A549 (cell line): ENCODE results near the gene IGFL2. TPM values are rescaled to one million over a fixed set of nuclear protein-coding genes. Genes with fewer than 3 reads are reported as not detected.

Experiments used
- ATAC-seq, 2 experiments: fragments of 200-7000 bp in 1 of 2; fragments of >200 bp in 1 of 2; cut with Nextera tagmentation in 1 of 2; cut with Tn5 transposase in 1 of 2; 3 replicates each; pipeline versions ENCODE4 v1.8.0 to v1.9.1; 2018 to 2020; ENCODE audit warnings: mild to moderate bottlenecking in 1 of 2, moderate library complexity in 1 of 2
- CTCF ChIA-PET: fragments of 300-600 bp; sonication (Branson Sonifier 250); formaldehyde crosslinking; extraction: SDS; loops from one replicate; lab custom pipeline; 2021; ENCODE audit warnings: antibody characterized with exemption, inconsistent platforms; lab: Yijun Ruan, JAX
- POLR2A ChIA-PET: fragments of 350-600 bp; formaldehyde crosslinking; extraction: SDS; loops from one replicate; lab custom pipeline; 2021; ENCODE audit warnings: antibody characterized with exemption, inconsistent platforms; lab: Yijun Ruan, JAX
- DNase-seq, 2 experiments: peaks; one replicate each; pipeline versions ENCODE4 v3.0.0 to v3.0.0-alpha.2; 2011 to 2016; ENCODE audit warnings: low read depth in 1 of 2, low spot score in 1 of 2
- FAIRE-seq: peaks from 2 replicates; lab custom pipeline; 2011; peaks lifted over from hg19 to GRCh38; lab: Jason Lieb, UNC
- H3K27ac ChIP-seq, 2 experiments: fragments of >200 bp; sonication (Bioruptor Twin); formaldehyde crosslinking; 3 replicates each; pipeline ENCODE4 v1.5.1; 2016 to 2017
- H3K4me1 ChIP-seq: fragments of >200 bp; sonication (Bioruptor Twin); formaldehyde crosslinking; 3 replicates; pipeline ENCODE4 v1.6.1; 2016
- H3K4me2 ChIP-seq: fragments of >200 bp; sonication (Bioruptor Twin); formaldehyde crosslinking; 3 replicates; pipeline ENCODE4 v1.6.1; 2016
- H3K4me3 ChIP-seq: fragments of >200 bp; sonication (Bioruptor Twin); formaldehyde crosslinking; 3 replicates; pipeline ENCODE4 v1.5.1; 2016
- H3K9me3 ChIP-seq: fragments of >200 bp; sonication (Bioruptor Twin); formaldehyde crosslinking; 3 replicates; pipeline ENCODE4 v1.6.1; 2016
- CBX8 ChIP-seq: fragments of 200-600 bp; sonication (generic); IDR thresholded peaks from 2 replicates; pipeline ENCODE4 v1.6.1; 2016
- CTCF ChIP-seq: fragments of >200 bp; sonication (Bioruptor Twin); formaldehyde crosslinking; IDR thresholded peaks from 3 replicates; pipeline ENCODE4 v1.5.1; 2016
- EHF ChIP-seq: fragments of 250-450 bp; sonication (Bioruptor Pico); IDR thresholded peaks from 2 replicates; pipeline ENCODE4 v1.5.0; 2020; ENCODE audit warnings: mild to moderate bottlenecking
- EHMT2 ChIP-seq: fragments of 200-600 bp; sonication (generic); IDR thresholded peaks from 2 replicates; pipeline ENCODE4 v1.6.1; 2016; ENCODE audit warnings: antibody characterized with exemption, low read depth, mild to moderate bottlenecking, moderate library complexity
- ELK1 ChIP-seq: fragments of 150-350 bp; IDR thresholded peaks from 2 replicates; pipeline ENCODE4 v1.6.1; 2014; ENCODE audit warnings: low read depth, mild to moderate bottlenecking, low read length
- FOSB ChIP-seq: fragments of 250-450 bp; sonication (Bioruptor Pico); IDR thresholded peaks from 2 replicates; pipeline ENCODE4 v1.5.0; 2020; ENCODE audit warnings: mild to moderate bottlenecking, moderate library complexity
- JUN ChIP-seq, 2 experiments: fragments of >200 bp; sonication (Bioruptor Twin); formaldehyde crosslinking; IDR thresholded peaks; 2 replicates in 1 of 2; 3 replicates in 1 of 2; pipeline ENCODE4 v1.6.1; 2016 to 2017
- KDM1A ChIP-seq: fragments of 200-600 bp; sonication (generic); IDR thresholded peaks from 2 replicates; pipeline ENCODE4 v1.6.1; 2016; ENCODE audit warnings: low read depth, mild to moderate bottlenecking
- KDM5A ChIP-seq: fragments of 200-600 bp; sonication (generic); IDR thresholded peaks from 2 replicates; pipeline ENCODE4 v1.6.1; 2016; ENCODE audit warnings: antibody characterized with exemption, mild to moderate bottlenecking
- MAFK ChIP-seq: fragments of 450-650 bp; IDR thresholded peaks from 2 replicates; pipeline ENCODE4 v1.6.1; 2014; ENCODE audit not compliant: partially characterized antibody
- MAZ ChIP-seq: fragments of 150-350 bp; IDR thresholded peaks from 2 replicates; pipeline ENCODE4 v1.6.1; 2014; ENCODE audit warnings: antibody characterized with exemption, low read depth, low read length, borderline replicate concordance
- NPAS2 ChIP-seq: fragments of 250-450 bp; sonication (Bioruptor Pico); IDR thresholded peaks from 2 replicates; pipeline ENCODE4 v1.8.0; 2022; ENCODE audit warnings: mild to moderate bottlenecking, moderate library complexity, borderline replicate concordance
- PBX3 ChIP-seq: IDR thresholded peaks from 2 replicates; pipeline ENCODE4 v1.6.1; 2012
- POLR2A ChIP-seq: IDR thresholded peaks from 2 replicates; pipeline ENCODE4 v1.6.1; 2012; ENCODE audit warnings: mild to moderate bottlenecking, low read length
- POLR2AphosphoS2 ChIP-seq: conservative IDR thresholded peaks from 2 replicates; pipeline ENCODE4 v1.6.1; 2012; ENCODE audit warnings: low read length, improper control_type of control experiment, inconsistent platforms
- RAD21 ChIP-seq, 2 experiments: fragments of >200 bp in 1 of 2; sonication (Bioruptor Twin) in 1 of 2; formaldehyde crosslinking in 1 of 2; IDR thresholded peaks in 1 of 2; conservative IDR thresholded peaks in 1 of 2; 2 replicates in 1 of 2; 3 replicates in 1 of 2; pipeline ENCODE4 v1.6.1; 2012 to 2018; ENCODE audit warnings: inconsistent platforms in 1 of 2
- USF2 ChIP-seq: fragments of 450-650 bp; IDR thresholded peaks from 2 replicates; pipeline ENCODE4 v1.6.1; 2014; ENCODE audit warnings: antibody characterized with exemption
- ZC3H11A ChIP-seq: fragments of 450-650 bp; IDR thresholded peaks from 2 replicates; pipeline ENCODE4 v1.6.1; 2014; ENCODE audit warnings: antibody characterized with exemption, mild to moderate bottlenecking
- ZSCAN20 ChIP-seq: fragments of 250-450 bp; sonication (Bioruptor Pico); IDR thresholded peaks from 2 replicates; pipeline ENCODE4 v1.8.0; 2022; ENCODE audit warnings: mild to moderate bottlenecking, moderate library complexity
- WGBS: methylation state at CpG from one replicate; pipeline ENCODE4 v1.1.6; 2017; ENCODE audit errors: missing lambda C conversion rate; 5-methylcytosine and 5-hydroxymethylcytosine counted together
- polyA plus RNA-seq, 4 experiments: library from polyadenylated mRNA; depleted of rRNA in 3 of 4; stranded (reverse); fragments of >200 nt; fragmentation: RNase III in 1 of 4; extraction: RNeasy Plus Mini Kit Qiagen cat#74134 plus additional on column Dnase treatment in 1 of 4; gene quantifications; 2 replicates in 3 of 4; 3 replicates in 1 of 4; pipeline ENCODE4 v1.2.3, GENCODE V29; 2011 to 2017
- TF ChIP-seq, protein P1 (sequence below): IDR thresholded peaks from 2 replicates; pipeline ENCODE4 v1.6.1; 2012
- TF ChIP-seq, protein P2 (sequence below): IDR thresholded peaks from 2 replicates; pipeline ENCODE4 v1.6.1; 2012; ENCODE audit warnings: low read depth, borderline replicate concordance

Gene IGFL2
- polyA plus RNA-seq, 2 of the 4 experiments (the other 2 are of a cell fraction), result 0.78 to 1.1 TPM

DNA sequence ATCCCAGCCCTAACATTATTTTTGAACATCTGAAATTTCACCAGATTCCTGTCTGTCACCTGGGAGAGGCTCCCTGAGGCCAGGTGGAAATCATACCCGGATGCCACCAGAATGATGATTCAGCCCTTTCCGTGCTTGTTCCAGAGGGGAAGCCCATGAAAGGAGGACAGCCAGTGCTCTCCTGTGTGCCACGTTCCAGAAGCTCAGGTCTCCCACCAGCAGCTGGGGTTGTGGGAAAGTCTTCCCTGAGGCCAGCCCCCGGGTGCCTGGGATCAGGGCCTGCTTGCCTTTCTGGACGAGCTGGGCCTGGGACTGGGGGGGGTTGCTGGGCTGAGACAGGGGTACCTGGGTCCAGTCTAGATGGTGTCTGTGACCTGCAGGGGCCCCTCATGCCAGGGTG, 56.0 kb downstream of the IGFL2 start:
- Histone ChIP-seq H3K4me3 (no peak overlapping the region), H3K27ac (peak overlapping the region; percentile 83 to 90), H3K9me3 (peaks cover 8% of the 10 kb centered on the region; the same call in 2 of the 3 replicates), H3K4me1 (peaks cover 83% of the 10 kb centered on the region), H3K4me2 (no peak overlapping the region)
- WGBS, result 73% methylated on average over 5 of the region's 5 CpGs
- DNase-seq (no peak), ATAC-seq (no peak), FAIRE-seq (no peak)
- ChIA-PET POLR2A (interaction anchor here (1.6 kb wide), 1 partner anchor 11 kb away, joined by 4 read pairs; no protein-coding TSS in a partner anchor), CTCF (interaction anchor here (0.6 to 1.6 kb wide), 7 partner anchors 17 to 175 kb away, joined by 3 to 6 read pairs (median 3); no protein-coding TSS in a partner anchor)
- TF ChIP-seq MAFK (peak; percentile 58), ELK1 (no peak)

GRCh38 chr19:46205183-46205984, 57.3 kb downstream of the IGFL2 start:
- WGBS, result 65% methylated on average over 6 of the region's 6 CpGs
- no peak for TF ChIP-seq MAZ
- TF ChIP-seq FOSB (CRISPR knock-in tag), result no peak
- TF ChIP-seq KDM5A, result no peak
- TF ChIP-seq, protein P1, sequence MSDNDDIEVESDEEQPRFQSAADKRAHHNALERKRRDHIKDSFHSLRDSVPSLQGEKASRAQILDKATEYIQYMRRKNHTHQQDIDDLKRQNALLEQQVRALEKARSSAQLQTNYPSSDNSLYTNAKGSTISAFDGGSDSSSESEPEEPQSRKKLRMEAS, result no peak
- no peak for TF ChIP-seq PBX3
- TF ChIP-seq EHMT2, result no peak
- no peak for TF ChIP-seq EHF
- TF ChIP-seq POLR2A, result no peak
- no peak for TF ChIP-seq RAD21 (conservative IDR thresholded peaks at IDR 0.05 in 1 of 2, IDR thresholded peaks at IDR 0.05 in 1 of 2)
- TF ChIP-seq POLR2AphosphoS2, result no peak
- TF ChIP-seq, protein P2, sequence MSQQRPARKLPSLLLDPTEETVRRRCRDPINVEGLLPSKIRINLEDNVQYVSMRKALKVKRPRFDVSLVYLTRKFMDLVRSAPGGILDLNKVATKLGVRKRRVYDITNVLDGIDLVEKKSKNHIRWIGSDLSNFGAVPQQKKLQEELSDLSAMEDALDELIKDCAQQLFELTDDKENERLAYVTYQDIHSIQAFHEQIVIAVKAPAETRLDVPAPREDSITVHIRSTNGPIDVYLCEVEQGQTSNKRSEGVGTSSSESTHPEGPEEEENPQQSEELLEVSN, result no peak
- no peak for TF ChIP-seq JUN (IDR thresholded peaks at IDR 0.05)
- no peak for TF ChIP-seq CBX8
- TF ChIP-seq KDM1A, result no peak
- TF ChIP-seq USF2, result no peak
- no peak for TF ChIP-seq NPAS2
- no peak for TF ChIP-seq ZSCAN20 (CRISPR knock-in tag)
- TF ChIP-seq, all 56 proteins: peak for 0
- FAIRE-seq (no peak), DNase-seq (no peak), ATAC-seq (no peak)
- peaks cover 8% of the 10 kb centered on the region; the same call in 2 of the 3 replicates for H3K9me3 ChIP-seq
- CTCF ChIA-PET, result interaction anchor here (1.0 to 9.2 kb wide), 14 partner anchors 11 to 190 kb away, joined by 3 to 63 read pairs (median 5); no protein-coding TSS in a partner anchor
- no peak overlapping the region for H3K4me3 ChIP-seq
- H3K4me2 ChIP-seq, result peak overlapping the region; percentile 21; the same call in 2 of the 3 replicates
- peaks cover 83% of the 10 kb centered on the region for H3K4me1 ChIP-seq
- H3K27ac ChIP-seq, result peak overlapping the region; percentile 64 to 80
- POLR2A ChIA-PET, result no interaction called here

GRCh38 chr19:46206176-46206575, 58.1 kb downstream of the IGFL2 start:
- FAIRE-seq, result no peak
- 56% methylated on average over 5 of the region's 5 CpGs for WGBS
- peak; percentile 19 to 20; a peak in 3 of 6 replicates for ATAC-seq
- TF ChIP-seq PBX3, result no peak
- no peak for TF ChIP-seq CTCF
- TF ChIP-seq ZC3H11A, result no peak
- TF ChIP-seq JUN (IDR thresholded peaks at IDR 0.05), result peak in 1 of 2 experiments; percentile 36; a peak in 1 of 5 replicates
- Histone ChIP-seq H3K4me1 (peaks cover 83% of the 10 kb centered on the region), H3K4me3 (no peak overlapping the region), H3K9me3 (peaks cover 8% of the 10 kb centered on the region; the same call in 2 of the 3 replicates), H3K4me2 (peak overlapping the region; percentile 21), H3K27ac (peak overlapping the region; percentile 64 to 80)
- POLR2A ChIA-PET, result no interaction called here
- CTCF ChIA-PET, result interaction anchor here (1.0 to 9.2 kb wide), 13 partner anchors 11 to 189 kb away, joined by 3 to 63 read pairs (median 5); no protein-coding TSS in a partner anchor
- peak in 1 of 2 experiments; percentile 51 for DNase-seq
